HepG2 (cell line): ENCODE data around the gene CHKB. TPM values are rescaled to one million over a fixed set of nuclear protein-coding genes. Genes with fewer than 3 reads are reported as not detected.

Experiments used
- ARID3A ChIP-seq: IDR thresholded peaks from 2 replicates; pipeline ENCODE4 v1.6.1; 2012; ENCODE audit warnings: low read depth, low read length, improper control_type of control experiment
- EZH2 ChIP-seq: conservative IDR thresholded peaks from 2 replicates; pipeline ENCODE4 v1.6.1; 2012; ENCODE audit warnings: mild to moderate bottlenecking, low read depth, low read length, moderate library complexity
- FOSL2 ChIP-seq: sonication (generic); formaldehyde crosslinking; IDR thresholded peaks from 2 replicates; pipeline ENCODE4 v1.4.0; 2020; ENCODE audit warnings: missing genetic modification reagents
- KDM2A ChIP-seq: sonication (generic); formaldehyde crosslinking; IDR thresholded peaks from 2 replicates; pipeline ENCODE4 v1.4.0; 2020; ENCODE audit warnings: low read depth, missing genetic modification reagents, borderline replicate concordance
- ZSCAN21 ChIP-seq: sonication (generic); formaldehyde crosslinking; IDR thresholded peaks from 2 replicates; pipeline ENCODE4 v1.8.0; 2022; ENCODE audit warnings: mild to moderate bottlenecking, missing genetic modification reagents, moderate library complexity, borderline replicate concordance
- ZSCAN29 ChIP-seq: sonication (generic); formaldehyde crosslinking; conservative IDR thresholded peaks from 2 replicates; pipeline ENCODE4 v1.4.0; 2020; ENCODE audit warnings: mild to moderate bottlenecking, missing genetic modification reagents
- polyA plus RNA-seq, 8 experiments: library from polyadenylated mRNA; depleted of rRNA in 3 of 8; stranded (reverse) in 7 of 8; unstranded in 1 of 8; fragments of >200 nt; fragmentation: Illumina TruSeq in 4 of 8; extraction: Trizol in 4 of 8; gene quantifications; 2 replicates each; pipeline versions ENCODE4 v1.2.1 to v1.2.3, GENCODE V29; 2011 to 2016; ENCODE audit warnings: low read depth in 4 of 8, missing spikeins in 1 of 8, mixed read lengths in 1 of 8; ENCODE audit not compliant: insufficient read depth in 1 of 8
- total RNA-seq, 5 experiments: library from RNA; depleted of rRNA; stranded (reverse); fragments of >200 nt; fragmentation: Illumina TruSeq; extraction: Trizol; gene quantifications; 2 replicates each; pipeline ENCODE4 v1.2.3, GENCODE V29; 2016; ENCODE audit warnings: low read depth in 1 of 5
- TF ChIP-seq, protein P1 (sequence below): sonication (generic); formaldehyde crosslinking; IDR thresholded peaks from 2 replicates; pipeline ENCODE4 v1.5.0; 2020; ENCODE audit warnings: missing genetic modification reagents
- TF ChIP-seq, protein P2 (sequence below): sonication (generic); formaldehyde crosslinking; IDR thresholded peaks from 2 replicates; pipeline ENCODE4 v1.8.1; 2023; ENCODE audit warnings: mild to moderate bottlenecking, inconsistent platforms, moderate library complexity, missing genetic modification reagents, borderline replicate concordance
- TF ChIP-seq, protein P3 (sequence below): sonication (generic); formaldehyde crosslinking; IDR thresholded peaks from 2 replicates; pipeline ENCODE4 v1.4.0; 2020; ENCODE audit warnings: missing genetic modification reagents
- TF ChIP-seq, protein P4 (sequence below): sonication (generic); formaldehyde crosslinking; IDR thresholded peaks from 2 replicates; pipeline ENCODE4 v1.4.0; 2020; ENCODE audit warnings: missing genetic modification reagents
- TF ChIP-seq, protein P5 (sequence below): sonication (generic); formaldehyde crosslinking; IDR thresholded peaks from 2 replicates; pipeline ENCODE4 v1.4.0; 2020; ENCODE audit warnings: mild to moderate bottlenecking, missing genetic modification reagents

Gene CHKB
- total and polyA plus RNA-seq, 2 of the 13 experiments (the other 11 are each of a cell fraction or from before 2014, with no cell fraction given) = 24.5 to 42.7 TPM

DNA sequence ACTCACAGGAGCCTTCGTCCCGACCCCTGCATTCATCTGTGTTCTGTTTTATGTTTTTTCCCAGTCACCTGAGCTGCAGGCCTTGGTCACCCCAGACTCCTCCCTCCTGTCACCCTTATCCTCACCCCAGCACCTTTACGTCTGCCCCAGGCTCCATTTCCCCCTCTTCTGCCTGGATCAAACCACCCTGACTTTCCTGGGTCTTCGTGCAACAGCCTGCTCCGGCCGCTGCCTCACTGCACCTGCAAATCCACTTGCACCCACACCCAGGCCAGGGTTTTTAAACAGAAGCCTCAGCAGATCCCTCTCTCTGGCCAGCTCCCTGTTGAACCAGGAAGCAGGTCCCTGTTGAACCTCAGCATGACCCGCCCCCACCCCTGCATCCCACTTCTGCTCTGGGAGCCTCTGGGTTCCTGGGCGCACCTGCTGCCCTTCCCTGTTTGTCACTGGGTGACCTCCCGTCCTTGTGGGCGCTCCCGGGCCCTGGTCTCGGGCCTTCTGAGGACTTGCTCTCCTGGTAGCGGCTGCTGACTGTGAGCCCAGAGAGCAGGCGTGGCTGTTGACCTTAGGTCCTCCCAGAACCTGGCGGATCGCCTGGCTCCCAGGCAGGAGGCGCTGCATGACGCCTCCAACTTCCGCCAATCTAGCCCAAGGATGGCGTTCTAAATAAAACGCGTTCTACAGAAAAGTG lies 30.8 kb upstream of the CHKB start (continued):
- TF ChIP-seq ZSCAN21 (CRISPR knock-in tag) (no peak), FOSL2 (CRISPR knock-in tag) (0 out of 2 replicates have a peak, but pooled peaks have one; percentile 10), ZSCAN29 (no peak), EZH2 (no peak), KDM2A (peak; percentile 50; the same call in 1 of the 2 replicates), ARID3A (no peak)
- TF ChIP-seq, protein P1, sequence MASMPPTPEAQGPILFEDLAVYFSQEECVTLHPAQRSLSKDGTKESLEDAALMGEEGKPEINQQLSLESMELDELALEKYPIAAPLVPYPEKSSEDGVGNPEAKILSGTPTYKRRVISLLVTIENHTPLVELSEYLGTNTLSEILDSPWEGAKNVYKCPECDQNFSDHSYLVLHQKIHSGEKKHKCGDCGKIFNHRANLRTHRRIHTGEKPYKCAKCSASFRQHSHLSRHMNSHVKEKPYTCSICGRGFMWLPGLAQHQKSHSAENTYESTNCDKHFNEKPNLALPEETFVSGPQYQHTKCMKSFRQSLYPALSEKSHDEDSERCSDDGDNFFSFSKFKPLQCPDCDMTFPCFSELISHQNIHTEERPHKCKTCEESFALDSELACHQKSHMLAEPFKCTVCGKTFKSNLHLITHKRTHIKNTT (CRISPR knock-in tag) = no peak
- TF ChIP-seq, protein P2, sequence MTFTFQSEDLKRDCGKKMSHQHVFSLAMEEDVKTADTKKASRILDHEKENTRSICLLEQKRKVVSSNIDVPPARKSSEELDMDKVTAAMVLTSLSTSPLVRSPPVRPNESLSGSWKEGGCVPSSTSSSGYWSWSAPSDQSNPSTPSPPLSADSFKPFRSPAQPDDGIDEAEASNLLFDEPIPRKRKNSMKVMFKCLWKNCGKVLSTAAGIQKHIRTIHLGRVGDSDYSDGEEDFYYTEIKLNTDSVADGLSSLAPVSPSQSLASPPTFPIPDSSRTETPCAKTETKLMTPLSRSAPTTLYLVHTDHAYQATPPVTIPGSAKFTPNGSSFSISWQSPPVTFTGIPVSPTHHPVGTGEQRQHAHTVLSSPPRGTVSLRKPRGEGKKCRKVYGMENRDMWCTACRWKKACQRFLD (CRISPR knock-in tag) = no peak
- TF ChIP-seq, protein P3, sequence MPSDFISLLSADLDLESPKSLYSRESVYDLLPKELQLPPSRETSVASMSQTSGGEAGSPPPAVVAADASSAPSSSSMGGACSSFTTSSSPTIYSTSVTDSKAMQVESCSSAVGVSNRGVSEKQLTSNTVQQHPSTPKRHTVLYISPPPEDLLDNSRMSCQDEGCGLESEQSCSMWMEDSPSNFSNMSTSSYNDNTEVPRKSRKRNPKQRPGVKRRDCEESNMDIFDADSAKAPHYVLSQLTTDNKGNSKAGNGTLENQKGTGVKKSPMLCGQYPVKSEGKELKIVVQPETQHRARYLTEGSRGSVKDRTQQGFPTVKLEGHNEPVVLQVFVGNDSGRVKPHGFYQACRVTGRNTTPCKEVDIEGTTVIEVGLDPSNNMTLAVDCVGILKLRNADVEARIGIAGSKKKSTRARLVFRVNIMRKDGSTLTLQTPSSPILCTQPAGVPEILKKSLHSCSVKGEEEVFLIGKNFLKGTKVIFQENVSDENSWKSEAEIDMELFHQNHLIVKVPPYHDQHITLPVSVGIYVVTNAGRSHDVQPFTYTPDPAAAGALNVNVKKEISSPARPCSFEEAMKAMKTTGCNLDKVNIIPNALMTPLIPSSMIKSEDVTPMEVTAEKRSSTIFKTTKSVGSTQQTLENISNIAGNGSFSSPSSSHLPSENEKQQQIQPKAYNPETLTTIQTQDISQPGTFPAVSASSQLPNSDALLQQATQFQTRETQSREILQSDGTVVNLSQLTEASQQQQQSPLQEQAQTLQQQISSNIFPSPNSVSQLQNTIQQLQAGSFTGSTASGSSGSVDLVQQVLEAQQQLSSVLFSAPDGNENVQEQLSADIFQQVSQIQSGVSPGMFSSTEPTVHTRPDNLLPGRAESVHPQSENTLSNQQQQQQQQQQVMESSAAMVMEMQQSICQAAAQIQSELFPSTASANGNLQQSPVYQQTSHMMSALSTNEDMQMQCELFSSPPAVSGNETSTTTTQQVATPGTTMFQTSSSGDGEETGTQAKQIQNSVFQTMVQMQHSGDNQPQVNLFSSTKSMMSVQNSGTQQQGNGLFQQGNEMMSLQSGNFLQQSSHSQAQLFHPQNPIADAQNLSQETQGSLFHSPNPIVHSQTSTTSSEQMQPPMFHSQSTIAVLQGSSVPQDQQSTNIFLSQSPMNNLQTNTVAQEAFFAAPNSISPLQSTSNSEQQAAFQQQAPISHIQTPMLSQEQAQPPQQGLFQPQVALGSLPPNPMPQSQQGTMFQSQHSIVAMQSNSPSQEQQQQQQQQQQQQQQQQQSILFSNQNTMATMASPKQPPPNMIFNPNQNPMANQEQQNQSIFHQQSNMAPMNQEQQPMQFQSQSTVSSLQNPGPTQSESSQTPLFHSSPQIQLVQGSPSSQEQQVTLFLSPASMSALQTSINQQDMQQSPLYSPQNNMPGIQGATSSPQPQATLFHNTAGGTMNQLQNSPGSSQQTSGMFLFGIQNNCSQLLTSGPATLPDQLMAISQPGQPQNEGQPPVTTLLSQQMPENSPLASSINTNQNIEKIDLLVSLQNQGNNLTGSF (CRISPR knock-in tag) = no peak
- TF ChIP-seq, protein P4, sequence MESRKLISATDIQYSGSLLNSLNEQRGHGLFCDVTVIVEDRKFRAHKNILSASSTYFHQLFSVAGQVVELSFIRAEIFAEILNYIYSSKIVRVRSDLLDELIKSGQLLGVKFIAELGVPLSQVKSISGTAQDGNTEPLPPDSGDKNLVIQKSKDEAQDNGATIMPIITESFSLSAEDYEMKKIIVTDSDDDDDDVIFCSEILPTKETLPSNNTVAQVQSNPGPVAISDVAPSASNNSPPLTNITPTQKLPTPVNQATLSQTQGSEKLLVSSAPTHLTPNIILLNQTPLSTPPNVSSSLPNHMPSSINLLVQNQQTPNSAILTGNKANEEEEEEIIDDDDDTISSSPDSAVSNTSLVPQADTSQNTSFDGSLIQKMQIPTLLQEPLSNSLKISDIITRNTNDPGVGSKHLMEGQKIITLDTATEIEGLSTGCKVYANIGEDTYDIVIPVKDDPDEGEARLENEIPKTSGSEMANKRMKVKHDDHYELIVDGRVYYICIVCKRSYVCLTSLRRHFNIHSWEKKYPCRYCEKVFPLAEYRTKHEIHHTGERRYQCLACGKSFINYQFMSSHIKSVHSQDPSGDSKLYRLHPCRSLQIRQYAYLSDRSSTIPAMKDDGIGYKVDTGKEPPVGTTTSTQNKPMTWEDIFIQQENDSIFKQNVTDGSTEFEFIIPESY (CRISPR knock-in tag) = no peak
- TF ChIP-seq, protein P5, sequence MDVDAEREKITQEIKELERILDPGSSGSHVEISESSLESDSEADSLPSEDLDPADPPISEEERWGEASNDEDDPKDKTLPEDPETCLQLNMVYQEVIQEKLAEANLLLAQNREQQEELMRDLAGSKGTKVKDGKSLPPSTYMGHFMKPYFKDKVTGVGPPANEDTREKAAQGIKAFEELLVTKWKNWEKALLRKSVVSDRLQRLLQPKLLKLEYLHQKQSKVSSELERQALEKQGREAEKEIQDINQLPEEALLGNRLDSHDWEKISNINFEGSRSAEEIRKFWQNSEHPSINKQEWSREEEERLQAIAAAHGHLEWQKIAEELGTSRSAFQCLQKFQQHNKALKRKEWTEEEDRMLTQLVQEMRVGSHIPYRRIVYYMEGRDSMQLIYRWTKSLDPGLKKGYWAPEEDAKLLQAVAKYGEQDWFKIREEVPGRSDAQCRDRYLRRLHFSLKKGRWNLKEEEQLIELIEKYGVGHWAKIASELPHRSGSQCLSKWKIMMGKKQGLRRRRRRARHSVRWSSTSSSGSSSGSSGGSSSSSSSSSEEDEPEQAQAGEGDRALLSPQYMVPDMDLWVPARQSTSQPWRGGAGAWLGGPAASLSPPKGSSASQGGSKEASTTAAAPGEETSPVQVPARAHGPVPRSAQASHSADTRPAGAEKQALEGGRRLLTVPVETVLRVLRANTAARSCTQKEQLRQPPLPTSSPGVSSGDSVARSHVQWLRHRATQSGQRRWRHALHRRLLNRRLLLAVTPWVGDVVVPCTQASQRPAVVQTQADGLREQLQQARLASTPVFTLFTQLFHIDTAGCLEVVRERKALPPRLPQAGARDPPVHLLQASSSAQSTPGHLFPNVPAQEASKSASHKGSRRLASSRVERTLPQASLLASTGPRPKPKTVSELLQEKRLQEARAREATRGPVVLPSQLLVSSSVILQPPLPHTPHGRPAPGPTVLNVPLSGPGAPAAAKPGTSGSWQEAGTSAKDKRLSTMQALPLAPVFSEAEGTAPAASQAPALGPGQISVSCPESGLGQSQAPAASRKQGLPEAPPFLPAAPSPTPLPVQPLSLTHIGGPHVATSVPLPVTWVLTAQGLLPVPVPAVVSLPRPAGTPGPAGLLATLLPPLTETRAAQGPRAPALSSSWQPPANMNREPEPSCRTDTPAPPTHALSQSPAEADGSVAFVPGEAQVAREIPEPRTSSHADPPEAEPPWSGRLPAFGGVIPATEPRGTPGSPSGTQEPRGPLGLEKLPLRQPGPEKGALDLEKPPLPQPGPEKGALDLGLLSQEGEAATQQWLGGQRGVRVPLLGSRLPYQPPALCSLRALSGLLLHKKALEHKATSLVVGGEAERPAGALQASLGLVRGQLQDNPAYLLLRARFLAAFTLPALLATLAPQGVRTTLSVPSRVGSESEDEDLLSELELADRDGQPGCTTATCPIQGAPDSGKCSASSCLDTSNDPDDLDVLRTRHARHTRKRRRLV = no peak
